ENCODE data around the gene DISP3. TPM values are rescaled to one million over a fixed set of nuclear protein-coding genes. Genes with fewer than 3 reads are reported as not detected.

Gene DISP3
- total and polyA plus RNA-seq, 3 experiments from 2014 or later, result 0.35 to 0.46 (median 0.42) TPM

Other genes starting within 250 kb of the DISP3 start
- 10 to 100 TPM; 53.9 to 55.2 TPM for gene MTOR, start 216.6 kb upstream of the DISP3 start, total RNA-seq
- gene MTOR, start 216.6 kb upstream of the DISP3 start, polyA plus RNA-seq, result 8.0 TPM
- gene UBIAD1, start 206.0 kb upstream of the DISP3 start, total RNA-seq, result 10 to 100 TPM; 35.7 to 41.8 TPM
- 31.4 TPM for gene UBIAD1, start 206.0 kb upstream of the DISP3 start, polyA plus RNA-seq
- 1 to 10 TPM; 1.8 to 2.0 TPM for gene FBXO2, start 175.3 kb downstream of the DISP3 start, total RNA-seq
- 4.6 TPM for gene FBXO2, start 175.3 kb downstream of the DISP3 start, polyA plus RNA-seq
- 10 to 100 TPM; 14.2 to 16.0 TPM for gene FBXO44, start 175.7 kb downstream of the DISP3 start, total RNA-seq
- 12.0 TPM for gene FBXO44, start 175.7 kb downstream of the DISP3 start, polyA plus RNA-seq
- 1 to 10 TPM; 8.8 to 9.4 TPM for gene FBXO6, start 185.0 kb downstream of the DISP3 start, total RNA-seq
- 30.4 TPM for gene FBXO6, start 185.0 kb downstream of the DISP3 start, polyA plus RNA-seq
- gene MAD2L2, start 202.0 kb downstream of the DISP3 start, total RNA-seq, result 10 to 100 TPM; 60.1 to 66.2 TPM
- 57.2 TPM for gene MAD2L2, start 202.0 kb downstream of the DISP3 start, polyA plus RNA-seq
- gene DRAXIN, start 212.6 kb downstream of the DISP3 start, total RNA-seq, result under 1 TPM; 0.09 to 0.11 TPM
- gene DRAXIN, start 212.6 kb downstream of the DISP3 start, polyA plus RNA-seq, result 0.12 TPM